Suprapubic skin (tissue), 4 donors: ENCODE data around the gene GDPD5. TPM values are rescaled to one million over a fixed set of nuclear protein-coding genes. Genes with fewer than 3 reads are reported as not detected.

Source experiments
- DNase-seq, 2 donors: peaks; one replicate each; pipeline ENCODE4 v3.0.0-alpha.2; 2019; ENCODE audit warnings: low spot score in 2 of 2
- H3K27ac ChIP-seq: fragments of 200-600 bp; sonication (generic); one replicate; pipeline ENCODE4 v1.5.1; 2019
- H3K27me3 ChIP-seq: fragments of 200-600 bp; sonication (generic); one replicate; pipeline ENCODE4 v1.5.1; 2019
- H3K36me3 ChIP-seq: fragments of 200-600 bp; sonication (generic); one replicate; pipeline ENCODE4 v1.5.1; 2019
- H3K4me1 ChIP-seq: fragments of 200-600 bp; sonication (generic); one replicate; pipeline ENCODE4 v1.5.1; 2019
- H3K4me3 ChIP-seq: fragments of 200-600 bp; sonication (generic); one replicate; pipeline ENCODE4 v1.5.1; 2019; ENCODE audit warnings: mild to moderate bottlenecking
- H3K9me3 ChIP-seq: fragments of 200-600 bp; sonication (generic); one replicate; pipeline ENCODE4 v1.5.1; 2019
- CTCF ChIP-seq, 2 donors: fragments of 200-600 bp in 1 of 2; fragments of 450-650 bp in 1 of 2; sonication (generic) in 1 of 2; IDR thresholded peaks; one replicate each; pipeline ENCODE4 v1.5.1; 2016 to 2019; ENCODE audit warnings: antibody characterized with exemption in 2 of 2, mild to moderate bottlenecking in 1 of 2, moderate library complexity in 1 of 2
- EP300 ChIP-seq: sonication (generic); formaldehyde crosslinking; IDR thresholded peaks from one replicate; pipeline ENCODE4 v1.6.1; 2017; ENCODE audit warnings: antibody characterized with exemption
- POLR2A ChIP-seq, 2 donors: fragments of 450-650 bp; IDR thresholded peaks; one replicate each; pipeline ENCODE4 v1.6.1; 2017; ENCODE audit warnings: antibody characterized with exemption in 2 of 2, mild to moderate bottlenecking in 2 of 2, moderate library complexity in 2 of 2
- POLR2AphosphoS5 ChIP-seq, 3 donors: sonication (generic); formaldehyde crosslinking; IDR thresholded peaks; one replicate each; pipeline ENCODE4 v1.6.1; 2017; ENCODE audit warnings: antibody characterized with exemption in 3 of 3
- WGBS: methylation state at CpG from one replicate; pipeline ENCODE4 v1.1.5; 2018; 5-methylcytosine and 5-hydroxymethylcytosine counted together
- total RNA-seq, 4 donors: library from RNA; depleted of rRNA; stranded (reverse); fragments of >200 nt; gene quantifications; one replicate each; pipeline ENCODE4 v1.1.0, GENCODE V29; 2016

Gene GDPD5
- total RNA-seq, 4 donors from 2014 or later, result 2.3 to 13.4 (median 5.4) TPM

DNA sequence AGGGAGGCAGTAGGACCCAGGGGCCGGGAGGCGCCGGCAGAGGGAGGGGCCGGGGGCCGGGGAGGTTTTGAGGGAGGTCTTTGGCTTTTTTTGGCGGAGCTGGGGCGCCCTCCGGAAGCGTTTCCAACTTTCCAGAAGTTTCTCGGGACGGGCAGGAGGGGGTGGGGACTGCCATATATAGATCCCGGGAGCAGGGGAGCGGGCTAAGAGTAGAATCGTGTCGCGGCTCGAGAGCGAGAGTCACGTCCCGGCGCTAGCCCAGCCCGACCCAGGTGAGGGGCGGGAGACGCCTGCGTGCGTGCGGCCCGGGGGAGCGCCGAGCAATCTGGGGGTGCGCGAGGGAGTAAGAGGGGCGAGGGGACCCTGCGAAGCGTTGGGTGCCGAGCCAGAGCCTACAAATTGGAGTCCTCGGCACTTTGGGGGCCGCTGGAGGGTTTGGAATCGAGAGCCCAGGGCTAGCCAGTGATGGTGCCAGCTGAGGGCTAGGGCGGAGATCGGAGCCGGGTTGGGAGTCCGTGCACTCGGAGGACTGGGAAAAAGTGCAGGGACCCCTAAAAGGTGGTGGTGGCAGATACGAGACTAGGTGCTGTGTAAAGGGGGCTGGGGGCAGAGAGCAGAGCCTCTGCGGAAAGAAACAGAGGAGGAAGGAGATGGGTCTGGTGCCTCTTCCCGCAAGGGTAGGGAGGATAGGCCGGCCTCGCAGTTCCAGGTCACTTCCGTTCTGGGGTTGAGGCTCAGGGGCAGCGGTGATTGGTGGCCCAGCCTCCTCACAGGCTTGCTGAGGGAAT is 36.5 kb upstream of the GDPD5 start, which contains the start of gene SERPINH1:
TSS of gene SERPINH1 (plus strand) at position 206 of the 788 bp plus-strand sequence. CDS start 4,097 bp downstream, outside the sequence.
- under 1% methylated on average over 40 of the region's 51 CpGs for WGBS

DNA sequence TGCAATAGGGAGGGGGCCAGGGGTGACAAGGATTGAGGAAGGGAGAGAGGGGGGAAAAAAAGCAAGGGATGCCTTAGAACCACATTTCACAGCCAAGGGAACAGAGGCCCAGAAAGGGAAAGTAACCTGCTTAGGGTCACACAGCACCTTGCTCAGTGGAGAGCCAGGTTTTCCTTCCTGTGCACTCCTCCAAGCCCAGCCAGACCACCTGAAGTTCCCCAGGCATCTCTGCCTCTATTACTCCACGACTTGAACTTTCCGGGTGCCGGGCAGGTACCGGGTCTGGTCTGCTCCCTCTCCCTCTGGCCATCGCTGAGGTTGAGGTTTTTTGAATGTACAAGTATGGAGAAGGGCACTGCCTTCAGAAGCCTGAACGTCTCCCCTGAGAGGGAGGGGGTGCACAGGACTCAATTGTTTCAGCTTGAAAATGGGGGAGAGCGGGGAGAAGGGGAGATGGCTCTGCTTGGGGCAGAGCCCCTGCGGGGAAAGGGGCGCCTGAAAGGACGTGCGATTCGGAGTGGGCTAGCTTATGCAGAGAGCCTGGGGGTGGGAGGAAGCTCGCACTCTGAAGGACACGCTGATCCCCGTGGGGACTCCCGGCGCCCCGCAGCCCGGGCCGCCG is 35.8 kb upstream of the GDPD5 start:
- Histone ChIP-seq H3K36me3 (peaks cover 5% of the 10 kb centered on the region), H3K27me3 (no peaks in the 10 kb centered on the region), H3K4me1 (peaks cover 89% of the 10 kb centered on the region), H3K9me3 (no peaks in the 10 kb centered on the region), H3K4me3 (peak overlapping the region; percentile 73), H3K27ac (peak overlapping the region; percentile 96)
- DNase-seq, result no peak
- 17% methylated on average over 19 of the region's 21 CpGs for WGBS
- TF ChIP-seq POLR2AphosphoS5 (IDR thresholded peaks at IDR 0.05), result no peak
- TF ChIP-seq CTCF (IDR thresholded peaks at IDR 0.05), result no peak
- TF ChIP-seq POLR2A (IDR thresholded peaks at IDR 0.05), result no peak
- no peak for TF ChIP-seq EP300

More for the DNA sequence above, 36.5 kb upstream of the GDPD5 start, which contains the start of gene SERPINH1:
- Histone ChIP-seq H3K36me3 (peaks cover 10% of the 10 kb centered on the region), H3K4me1 (peaks cover 88% of the 10 kb centered on the region), H3K27ac (peak within 1 kb of the TSS; percentile 96), H3K27me3 (no peaks in the 10 kb centered on the region), H3K9me3 (no peaks in the 10 kb centered on the region), H3K4me3 (peak within 1 kb of the TSS; percentile 73)
- TF ChIP-seq POLR2A (IDR thresholded peaks at IDR 0.05) (peak in 1 of 2 donors; percentile 30), POLR2AphosphoS5 (IDR thresholded peaks at IDR 0.05) (peak in 2 of 3 donors; percentile 60 to 64), EP300 (no peak)
- peak; percentile 93 to 94 for DNase-seq

- Histone ChIP-seq H3K4me1 (peaks cover 82% of the 10 kb centered on the region), H3K4me3 (no peak overlapping the region)
- TF ChIP-seq CTCF (IDR thresholded peaks at IDR 0.05) (no peak), POLR2A (IDR thresholded peaks at IDR 0.05) (no peak), EP300 (no peak), POLR2AphosphoS5 (IDR thresholded peaks at IDR 0.05) (no peak)
These were observed 34.9 kb upstream of the GDPD5 start for GRCh38 chr11:75560644-75561043.

GRCh38 chr11:75558939-75559843 is 33.5 kb upstream of the GDPD5 start:
- no peak for TF ChIP-seq CTCF (IDR thresholded peaks at IDR 0.05)
- TF ChIP-seq POLR2A (IDR thresholded peaks at IDR 0.05), result no peak
- TF ChIP-seq POLR2AphosphoS5 (IDR thresholded peaks at IDR 0.05), result no peak
- no peak for TF ChIP-seq EP300
- Histone ChIP-seq H3K4me1 (peaks cover 80% of the 10 kb centered on the region), H3K27me3 (no peaks in the 10 kb centered on the region), H3K27ac (peak overlapping the region; percentile 90), H3K4me3 (peak overlapping the region; percentile 27), H3K36me3 (no peaks in the 10 kb centered on the region), H3K9me3 (no peaks in the 10 kb centered on the region)
- 14% methylated on average over 8 of the region's 8 CpGs for WGBS
- DNase-seq, result no peak

More at GRCh38 chr11:75560644-75561043, 34.9 kb upstream of the GDPD5 start:
- 50% methylated on average over 1 of the region's 1 CpG for WGBS
- H3K9me3 ChIP-seq, result no peaks in the 10 kb centered on the region
- H3K27me3 ChIP-seq, result no peaks in the 10 kb centered on the region
- H3K36me3 ChIP-seq, result no peaks in the 10 kb centered on the region
- no peak overlapping the region for H3K27ac ChIP-seq
- DNase-seq, result no peak
